Caki2 (cell line): ENCODE data around the gene GAB1. TPM values are rescaled to one million over a fixed set of nuclear protein-coding genes. Genes with fewer than 3 reads are reported as not detected.

Experiments
- DNase-seq: peaks from one replicate; pipeline ENCODE4 v3.0.0-alpha.2; 2015; ENCODE audit warnings: low read depth
- in situ Hi-C: cut with HindIII; loops from 2 replicates; pipeline ENCODE4 v1.10.0; 2016; ENCODE audit warnings: low sequenced_read_pairs, low pct_unique_long_range_greater_than_20kb, mixed read lengths
- total RNA-seq: library from RNA; depleted of rRNA; stranded (reverse); fragments of >200 nt; shearing (Covaris generic); gene quantifications from 2 replicates; pipeline ENCODE4 v1.2.3, GENCODE V29; 2014; ENCODE audit warnings: low replicate concordance

The GAB1 gene
- total RNA-seq, 1 experiment from 2014 or later: 17.5 TPM

- in situ Hi-C loops: no loop called here
These were observed 38.1 kb downstream of the GAB1 start for GRCh38 chr4:143374771-143375170.

GRCh38 chr4:143375326-143376073 is 38.8 kb downstream of the GAB1 start:
- no peak for DNase-seq
- in situ Hi-C loops: no loop called here

More at GRCh38 chr4:143374771-143375170, 38.1 kb downstream of the GAB1 start:
- DNase-seq: no peak

- no peak for DNase-seq
These were observed 41.0 kb downstream of the GAB1 start for GRCh38 chr4:143377611-143378099.

GRCh38 chr4:143380629-143381028 is 44.0 kb downstream of the GAB1 start:
- DNase-seq: no peak
- in situ Hi-C loops: no loop called here

More at GRCh38 chr4:143377611-143378099, 41.0 kb downstream of the GAB1 start:
- in situ Hi-C loops: no loop called here

- no peak for DNase-seq
- in situ Hi-C loops: no loop called here
These were observed 44.8 kb downstream of the GAB1 start for GRCh38 chr4:143381189-143382118.

GRCh38 chr4:143382596-143382995 is 45.9 kb downstream of the GAB1 start:
- in situ Hi-C loops: no loop called here
- DNase-seq: no peak

GRCh38 chr4:143383005-143383574 is 46.4 kb downstream of the GAB1 start:
- in situ Hi-C loops: no loop called here
- no peak for DNase-seq

GRCh38 chr4:143384381-143384994 is 47.8 kb downstream of the GAB1 start:
- in situ Hi-C loops: no loop called here

GRCh38 chr4:143386812-143387211 is 50.1 kb downstream of the GAB1 start:
- in situ Hi-C loops: no loop called here
- no peak for DNase-seq

More at GRCh38 chr4:143384381-143384994, 47.8 kb downstream of the GAB1 start:
- DNase-seq: no peak

- in situ Hi-C loops: no loop called here
- DNase-seq: no peak
These were observed 53.0 kb downstream of the GAB1 start for GRCh38 chr4:143389579-143390195.

- in situ Hi-C loops: no loop called here
- DNase-seq: no peak
These were observed 54.1 kb downstream of the GAB1 start for GRCh38 chr4:143390764-143391163.

GRCh38 chr4:143391261-143391660 is 54.6 kb downstream of the GAB1 start:
- DNase-seq: no peak
- in situ Hi-C loops: no loop called here

GRCh38 chr4:143391895-143392294 is 55.2 kb downstream of the GAB1 start:
- no peak for DNase-seq
- in situ Hi-C loops: no loop called here

- DNase-seq: no peak
- in situ Hi-C loops: no loop called here
These were observed 56.5 kb downstream of the GAB1 start for GRCh38 chr4:143393195-143393594.

- no peak for DNase-seq
- in situ Hi-C loops: no loop called here
These were observed 58.2 kb downstream of the GAB1 start for GRCh38 chr4:143394739-143395453.

- in situ Hi-C loops: no loop called here
- DNase-seq: no peak
These were observed 60.0 kb downstream of the GAB1 start for GRCh38 chr4:143396695-143397094.

GRCh38 chr4:143397335-143397734 is 60.7 kb downstream of the GAB1 start:
- in situ Hi-C loops: no loop called here
- no peak for DNase-seq
